ENCODE results near the gene OR2T27. TPM values are rescaled to one million over a fixed set of nuclear protein-coding genes. Genes with fewer than 3 reads are reported as not detected.
"Not testable (repeated sequence)": the region's sequence is repeated elsewhere in the genome, so short reads cannot be mapped to it uniquely, and the experiment has no call there.

Gene OR2T27
- total RNA-seq, 1 donor from 2014 or later: not detected

DNA sequence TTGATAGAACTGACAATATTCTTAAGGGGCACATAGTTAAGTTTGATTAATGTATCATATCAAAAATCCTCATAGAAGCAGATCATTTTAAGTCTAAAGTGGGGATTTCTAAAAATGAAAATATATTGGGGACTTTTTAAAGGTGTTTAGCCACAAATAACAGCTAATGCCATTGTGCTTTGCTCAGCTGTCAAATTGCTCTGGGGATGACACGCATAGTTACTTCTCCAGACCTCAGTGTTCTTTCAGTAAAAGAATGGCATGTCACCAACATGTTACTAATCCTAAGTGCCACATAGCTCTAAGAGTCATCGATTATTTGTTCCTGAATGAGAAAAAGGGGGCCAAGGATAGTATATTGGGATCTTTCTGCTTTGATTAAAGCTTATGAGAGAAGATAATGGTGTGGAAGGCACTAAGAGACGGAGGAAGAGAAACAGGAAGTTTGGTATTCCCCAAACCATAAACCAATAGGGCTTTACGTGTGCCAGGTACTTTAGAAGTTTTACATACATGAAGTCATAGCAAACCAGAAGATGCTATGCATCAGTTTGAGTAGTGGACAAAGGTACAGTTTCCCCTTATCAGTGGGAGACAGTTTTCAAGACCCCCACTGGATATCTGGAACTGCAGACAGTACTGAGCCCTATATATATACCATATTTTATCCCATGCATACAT, 12.2 kb downstream of the OR2T27 start:
- ATAC-seq; intact Hi-C loops (cut with DNase I); DNase-seq (ENCODE audit: low spot score): not testable (repeated sequence)

DNA sequence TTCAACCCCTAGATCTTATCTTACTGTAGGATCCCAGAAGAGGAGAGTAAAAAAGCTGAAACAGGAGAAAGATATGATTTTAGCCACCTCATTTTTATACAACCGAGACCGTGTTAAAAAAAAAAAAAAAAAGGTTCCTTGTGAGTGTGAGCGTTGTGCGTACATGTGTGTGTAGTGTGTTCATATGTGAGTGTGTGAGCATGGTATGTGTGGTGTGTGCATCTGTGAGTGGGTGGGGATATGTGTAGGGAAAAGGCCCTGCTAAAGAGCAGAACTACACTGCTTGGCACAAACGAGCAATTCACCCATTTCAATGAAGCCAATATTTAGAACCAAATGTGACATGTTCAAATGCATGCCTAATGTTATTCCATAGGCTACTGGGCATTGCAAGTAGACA, 13.7 kb downstream of the OR2T27 start:
- intact Hi-C loops (cut with DNase I); ATAC-seq; DNase-seq (ENCODE audit: low spot score): not testable (repeated sequence)

DNA sequence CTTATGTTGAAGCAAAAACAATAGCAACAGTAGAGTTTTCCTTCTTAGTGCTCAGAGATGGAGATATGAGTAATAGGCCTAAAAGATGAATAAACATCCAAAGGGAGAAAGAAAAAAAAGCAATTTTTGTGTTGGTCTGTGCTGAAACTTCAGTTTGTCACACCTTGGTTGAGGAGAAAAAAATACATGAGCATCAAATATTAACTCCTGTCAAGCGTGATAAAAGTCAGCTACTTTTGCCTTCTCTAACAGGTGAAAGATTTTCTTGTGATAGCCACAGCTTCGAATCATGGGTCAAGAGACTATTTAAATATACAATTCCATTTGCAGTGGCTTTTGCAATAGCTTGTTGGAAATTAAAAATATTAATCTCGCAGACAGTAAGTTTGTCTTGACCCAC, 14.4 kb downstream of the OR2T27 start:
- ATAC-seq; DNase-seq (ENCODE audit: low spot score); intact Hi-C loops (cut with DNase I): not testable (repeated sequence)

- DNase-seq (ENCODE audit: low spot score); intact Hi-C loops (cut with DNase I); ATAC-seq: not testable (repeated sequence)
These were observed 15.7 kb downstream of the OR2T27 start for GRCh38 chr1:248639652-248640051.

GRCh38 chr1:248636612-248637011, 18.7 kb downstream of the OR2T27 start:
- intact Hi-C loops (cut with DNase I); ATAC-seq; DNase-seq (ENCODE audit: low spot score): not testable (repeated sequence)

DNA sequence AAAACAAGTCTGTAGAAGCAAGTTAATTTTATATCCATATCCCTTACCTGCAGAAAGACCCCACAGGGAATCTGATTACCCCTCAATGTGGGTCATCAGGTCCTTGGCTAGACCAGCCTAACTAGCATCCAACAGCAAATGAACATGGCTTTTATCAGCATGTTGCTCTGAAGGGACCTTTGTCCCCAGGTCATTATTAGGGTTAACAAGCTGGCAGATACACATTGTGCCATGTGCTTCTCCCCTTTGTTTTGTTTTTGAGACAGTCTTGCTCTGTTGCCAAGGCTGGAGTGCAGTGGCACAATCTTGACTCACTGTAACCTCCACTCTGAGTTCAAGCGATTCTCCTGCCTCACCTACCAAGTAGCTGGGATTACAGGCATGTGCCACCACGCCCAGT, 20.3 kb downstream of the OR2T27 start, which contains the start of gene OR2T11:
Gene OR2T11 (minus strand): TSS at position 101 of the 400 bp plus-strand sequence. CDS start 7,963 bp downstream, outside the sequence.
- intact Hi-C loops (cut with DNase I): not testable (repeated sequence)

GRCh38 chr1:248631354-248632008, 23.8 kb downstream of the OR2T27 start:
- intact Hi-C loops (cut with DNase I): no loop called here
- ATAC-seq (no peak), DNase-seq (ENCODE audit: low spot score) (no peak)

More for the DNA sequence above, 20.3 kb downstream of the OR2T27 start, which contains the start of gene OR2T11:
- ATAC-seq; DNase-seq (ENCODE audit: low spot score): not testable (repeated sequence)

DNA sequence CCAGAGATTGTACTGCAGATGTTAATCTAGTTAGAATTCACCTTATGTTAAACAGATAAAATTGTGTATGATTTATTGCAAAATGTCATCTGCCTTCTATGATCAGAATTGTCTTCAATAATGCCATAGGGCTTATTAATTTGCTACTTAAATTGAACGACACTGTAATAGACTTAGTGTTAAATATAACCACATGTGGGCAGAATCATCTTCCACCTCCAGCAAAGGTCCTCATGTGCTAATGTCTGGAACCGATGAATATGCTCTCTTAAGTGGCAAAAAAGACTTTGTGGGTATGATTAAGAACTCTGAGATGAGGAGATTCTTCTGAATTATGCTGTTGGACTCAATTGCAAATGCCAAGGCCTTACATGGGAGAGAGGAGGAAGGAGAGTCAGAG, 24.8 kb downstream of the OR2T27 start:
- ATAC-seq: no peak
- intact Hi-C loops (cut with DNase I): no loop called here

GRCh38 chr1:248627971-248628844, 27.1 kb downstream of the OR2T27 start:
- ATAC-seq (no peak), DNase-seq (ENCODE audit: low spot score) (no peak)
- intact Hi-C loops (cut with DNase I): no loop called here

More for the DNA sequence above, 24.8 kb downstream of the OR2T27 start:
- DNase-seq (ENCODE audit: low spot score): no peak

- DNase-seq (ENCODE audit: low spot score) (no peak), ATAC-seq (no peak)
- intact Hi-C loops (cut with DNase I): no loop called here
These were observed 29.4 kb downstream of the OR2T27 start for GRCh38 chr1:248625971-248626370.

- ATAC-seq (no peak), DNase-seq (ENCODE audit: low spot score) (no peak)
- intact Hi-C loops (cut with DNase I): no loop called here
These were observed 30.2 kb downstream of the OR2T27 start for GRCh38 chr1:248625166-248625565.

- no peak for ATAC-seq
- intact Hi-C loops (cut with DNase I): no loop called here
These were observed 32.7 kb downstream of the OR2T27 start for GRCh38 chr1:248622570-248623001.

GRCh38 chr1:248621770-248622169, 33.6 kb downstream of the OR2T27 start:
- intact Hi-C loops (cut with DNase I): no loop called here

More at GRCh38 chr1:248622570-248623001, 32.7 kb downstream of the OR2T27 start:
- no peak for DNase-seq (ENCODE audit: low spot score)

GRCh38 chr1:248618878-248619277, 36.5 kb downstream of the OR2T27 start:
- peak; percentile 72 for DNase-seq (ENCODE audit: low spot score)
- ATAC-seq: no peak
- intact Hi-C loops (cut with DNase I): no loop called here

More at GRCh38 chr1:248621770-248622169, 33.6 kb downstream of the OR2T27 start:
- no peak for DNase-seq (ENCODE audit: low spot score)
- ATAC-seq: no peak

GRCh38 chr1:248618119-248618518, 37.2 kb downstream of the OR2T27 start:
- no peak for DNase-seq (ENCODE audit: low spot score)
- intact Hi-C loops (cut with DNase I): no loop called here
- ATAC-seq: no peak

DNA sequence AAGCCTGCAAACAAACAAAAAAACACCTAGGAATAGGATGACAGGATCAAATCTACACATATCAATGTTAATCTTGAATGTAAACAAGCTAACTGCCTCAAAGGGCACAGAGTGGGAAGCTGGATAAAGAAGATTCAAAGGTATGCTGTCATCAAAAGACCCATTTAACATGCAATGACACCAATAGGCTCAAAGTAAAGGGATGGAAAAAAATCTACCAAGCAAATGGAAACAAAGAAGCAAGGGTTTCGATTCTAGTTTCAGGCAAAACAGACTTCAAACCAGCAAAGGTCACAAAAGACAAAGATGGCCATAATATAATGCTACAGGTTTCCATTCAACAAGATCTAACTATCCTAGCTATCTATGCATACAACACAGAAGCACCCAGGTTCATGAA, 41.6 kb downstream of the OR2T27 start:
- ATAC-seq (no peak), DNase-seq (ENCODE audit: low spot score) (no peak)
- intact Hi-C loops (cut with DNase I): no loop called here

DNA sequence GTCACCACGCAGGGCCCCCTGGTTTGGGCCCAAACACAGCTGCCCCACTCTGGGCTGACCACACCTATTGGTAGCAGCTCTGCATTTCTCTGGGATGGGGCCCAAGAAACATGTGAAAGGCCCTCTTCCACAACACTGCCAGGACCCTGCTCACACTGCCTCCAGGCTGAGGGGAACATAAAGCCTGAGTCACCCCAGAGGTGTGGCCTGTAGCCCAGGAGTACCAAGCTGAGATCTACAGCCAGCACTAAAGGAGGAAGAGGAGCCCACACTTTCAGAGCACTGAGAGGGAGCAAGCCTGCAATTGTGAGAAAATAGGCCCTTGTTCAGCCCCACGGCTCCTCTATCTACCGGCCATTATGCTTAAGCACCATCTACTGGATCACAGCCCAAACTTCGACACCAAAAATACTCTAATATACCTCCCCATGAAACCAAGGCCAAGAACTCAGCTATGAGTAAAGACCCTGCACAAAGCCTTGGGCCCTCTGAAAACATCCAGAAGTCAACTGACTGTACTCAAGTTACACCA, 43.4 kb downstream of the OR2T27 start:
- ATAC-seq: no peak
- intact Hi-C loops (cut with DNase I): no loop called here
- DNase-seq (ENCODE audit: low spot score): no peak

GRCh38 chr1:248610301-248610700, 45.0 kb downstream of the OR2T27 start:
- ATAC-seq: no peak
- intact Hi-C loops (cut with DNase I): no loop called here
- no peak for DNase-seq (ENCODE audit: low spot score)
